GM18498 (cell line): ENCODE results near the gene BTBD8.

Source experiments
- ATAC-seq: cut with Tn5 transposase; IDR thresholded peaks from one replicate; pipeline ENCODE4 v1.9.1; 2021; ENCODE audit warnings: mild to moderate bottlenecking, moderate library complexity; ENCODE audit not compliant: unreplicated experiment

Gene BTBD8

GRCh38 chr1:92188436-92189255 lies 108.5 kb downstream of the BTBD8 start:
- ATAC-seq: no peak

DNA sequence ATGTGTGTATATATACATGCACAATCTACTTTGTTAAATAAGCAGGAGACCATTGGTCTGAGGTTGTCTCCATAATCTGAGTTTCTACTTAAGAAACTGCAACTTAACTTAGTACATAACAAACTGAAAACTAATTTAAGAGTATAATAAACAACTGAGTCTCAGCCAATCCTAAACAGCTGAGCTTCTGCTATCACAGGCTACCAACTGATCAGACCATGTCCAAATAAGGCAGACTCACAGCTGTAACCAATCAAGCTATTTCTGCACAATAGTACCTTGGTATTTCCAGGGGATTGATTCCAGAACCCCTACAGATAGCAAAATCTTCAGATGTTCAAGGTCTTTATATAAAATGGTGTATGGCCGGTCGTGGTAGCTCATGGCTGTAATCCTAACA lies 111.6 kb downstream of the BTBD8 start:
- no peak for ATAC-seq

- no peak for ATAC-seq
Observed at GRCh38 chr1:92192246-92192645, 112.1 kb downstream of the BTBD8 start.

DNA sequence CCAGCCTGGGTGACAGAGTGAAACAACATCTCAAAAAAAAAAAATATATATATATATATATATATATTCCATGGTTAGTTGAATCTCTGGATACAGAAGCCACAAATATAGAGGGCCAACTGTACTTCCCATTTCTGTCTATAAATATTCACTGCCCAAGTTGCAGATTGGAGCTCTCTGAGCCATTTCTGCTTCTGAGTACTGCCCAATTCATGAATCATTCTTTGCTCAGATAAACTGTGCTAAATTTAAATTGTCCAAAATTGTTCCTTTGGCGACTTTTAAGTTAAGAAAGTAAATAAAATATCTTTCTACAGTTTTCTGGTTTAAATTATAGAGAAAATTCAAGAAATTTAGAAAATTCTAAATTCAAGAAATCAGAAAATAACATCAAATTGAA lies 114.4 kb downstream of the BTBD8 start:
- ATAC-seq: no peak

- no peak for ATAC-seq
Observed at GRCh38 chr1:92201973-92202372, 121.8 kb downstream of the BTBD8 start.

GRCh38 chr1:92203105-92203504 lies 123.0 kb downstream of the BTBD8 start:
- no peak for ATAC-seq

DNA sequence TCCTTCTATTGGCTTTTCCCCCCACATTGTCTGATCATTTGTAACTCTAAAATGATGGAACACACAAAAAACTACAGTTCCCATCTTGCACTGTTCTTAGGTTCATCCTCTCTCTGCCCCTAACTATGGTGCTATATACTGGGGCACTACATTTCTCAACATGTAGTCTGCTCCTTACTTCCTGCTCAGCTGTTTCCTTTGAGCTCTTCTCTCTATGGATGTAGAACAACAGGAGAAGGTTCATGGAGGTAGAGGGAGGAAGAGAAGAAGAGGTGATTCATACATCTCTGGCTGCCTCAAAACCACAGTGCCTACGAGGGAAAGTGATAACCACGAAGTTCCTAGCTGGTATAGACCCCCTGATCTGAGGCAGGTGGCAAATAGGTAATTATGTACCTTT lies 130.6 kb downstream of the BTBD8 start:
- ATAC-seq: no peak

DNA sequence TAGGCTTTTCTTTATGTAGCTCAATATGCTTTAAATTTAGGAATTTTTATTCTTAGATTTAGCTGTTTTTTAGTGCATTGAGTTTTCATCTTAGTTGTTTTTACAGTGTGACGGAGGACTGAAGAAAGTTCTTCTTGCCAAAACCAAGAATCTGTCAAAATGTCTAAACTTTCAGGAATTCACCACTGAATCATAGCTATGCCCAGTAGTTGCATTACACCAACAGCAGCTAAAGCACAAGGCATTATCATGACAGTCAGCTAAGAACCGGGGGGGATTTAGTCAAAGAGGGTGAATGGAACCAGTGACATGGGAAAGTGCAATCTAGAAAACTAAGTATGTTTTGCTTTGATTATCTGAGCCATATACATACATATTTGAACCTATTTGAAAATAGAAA lies 131.0 kb downstream of the BTBD8 start:
- no peak for ATAC-seq

GRCh38 chr1:92217721-92218120 lies 137.6 kb downstream of the BTBD8 start, which contains the start of gene C1orf146:
Gene C1orf146, plus strand, starts transcription at chr1:92217915. Its CDS starts 13,506 bp downstream, at chr1:92231421.
- ATAC-seq: no peak

- no peak for ATAC-seq
Observed at GRCh38 chr1:92218559-92218958, 138.4 kb downstream of the BTBD8 start.

GRCh38 chr1:92219028-92219427 lies 138.9 kb downstream of the BTBD8 start:
- no peak for ATAC-seq

- no peak for ATAC-seq
Observed at GRCh38 chr1:92228401-92228800, 148.3 kb downstream of the BTBD8 start.

- ATAC-seq: no peak
Observed at GRCh38 chr1:92230736-92231135, 150.6 kb downstream of the BTBD8 start.
